Liver (tissue), 9 donors: ENCODE data around the gene DDX54. TPM values are rescaled to one million over a fixed set of nuclear protein-coding genes. Genes with fewer than 3 reads are reported as not detected.

Experiments
- DNase-seq: peaks from one replicate; pipeline ENCODE4 v3.0.0-alpha.2; 2017; ENCODE audit warnings: low spot score
- H3K27ac ChIP-seq, 2 donors: one replicate each; pipeline ENCODE4 v1.7.0; 2013; ENCODE audit warnings: inconsistent platforms in 2 of 2, low read length in 2 of 2, control low read depth in 1 of 2, low read depth in 1 of 2, mild to moderate bottlenecking in 1 of 2
- H3K27me3 ChIP-seq, 4 donors: one replicate each; pipeline versions ENCODE4 v1.6.1 to v1.7.0; 2013; ENCODE audit warnings: low read length in 3 of 4, inconsistent platforms in 1 of 4, mild to moderate bottlenecking in 1 of 4, moderate library complexity in 1 of 4; ENCODE audit not compliant: control insufficient read depth in 4 of 4, insufficient read depth in 4 of 4
- H3K36me3 ChIP-seq, 4 donors: one replicate each; pipeline versions ENCODE4 v1.6.1 to v1.7.0; 2013; ENCODE audit warnings: low read length in 3 of 4, mild to moderate bottlenecking in 3 of 4, low read depth in 1 of 4, moderate library complexity in 1 of 4; ENCODE audit not compliant: control insufficient read depth in 4 of 4, insufficient read depth in 3 of 4
- H3K4me1 ChIP-seq, 4 donors: one replicate each; pipeline versions ENCODE4 v1.6.1 to v1.7.0; 2013; ENCODE audit warnings: low read length in 3 of 4, mild to moderate bottlenecking in 3 of 4, moderate library complexity in 1 of 4; ENCODE audit not compliant: control insufficient read depth in 4 of 4, insufficient read depth in 4 of 4
- H3K4me3 ChIP-seq, 3 donors: one replicate each; pipeline versions ENCODE4 v1.6.1 to v1.7.0; 2013; ENCODE audit warnings: low read length in 3 of 3, control low read depth in 1 of 3, low read depth in 1 of 3, mild to moderate bottlenecking in 1 of 3
- H3K9ac ChIP-seq, 2 donors: one replicate each; pipeline ENCODE4 v1.7.0; 2013; ENCODE audit warnings: low read length in 2 of 2, mild to moderate bottlenecking in 2 of 2, moderate library complexity in 2 of 2, control low read depth in 1 of 2, low read depth in 1 of 2
- H3K9me3 ChIP-seq, 4 donors: one replicate each; pipeline versions ENCODE4 v1.6.1 to v1.7.0; 2013; ENCODE audit warnings: low read length in 3 of 4; ENCODE audit not compliant: control insufficient read depth in 4 of 4
- CTCF ChIP-seq: fragments of 150-350 bp; IDR thresholded peaks from 2 replicates; pipeline ENCODE4 v1.5.1; 2017; ENCODE audit warnings: improper control_type of control experiment, low read depth, low read length; ENCODE audit not compliant: missing input control
- EGR1 ChIP-seq, 2 donors: IDR thresholded peaks; 2 replicates each; pipeline ENCODE4 v1.6.1; 2016 to 2018; ENCODE audit warnings: antibody characterized with exemption in 2 of 2, low read depth in 2 of 2
- FOXA1 ChIP-seq: IDR thresholded peaks from 2 replicates; pipeline ENCODE4 v1.6.1; 2016; ENCODE audit warnings: antibody characterized with exemption
- FOXA2 ChIP-seq: IDR thresholded peaks from 2 replicates; pipeline ENCODE4 v1.6.1; 2016; ENCODE audit warnings: antibody characterized with exemption
- HNF4A ChIP-seq, 2 donors: conservative IDR thresholded peaks; 2 replicates each; pipeline ENCODE4 v1.6.1; 2016; ENCODE audit warnings: antibody characterized with exemption in 2 of 2, mild to moderate bottlenecking in 2 of 2
- HNF4G ChIP-seq: IDR thresholded peaks from 2 replicates; pipeline ENCODE4 v1.6.1; 2016; ENCODE audit warnings: antibody characterized with exemption
- JUND ChIP-seq, 2 donors: IDR thresholded peaks; 2 replicates each; pipeline ENCODE4 v1.6.1; 2016; ENCODE audit warnings: antibody characterized with exemption in 2 of 2
- NR2F2 ChIP-seq: IDR thresholded peaks from 2 replicates; pipeline ENCODE4 v1.6.1; 2016; ENCODE audit warnings: antibody characterized with exemption
- RAD21 ChIP-seq, 2 donors: IDR thresholded peaks; 2 replicates each; pipeline ENCODE4 v1.6.1; 2016; ENCODE audit warnings: antibody characterized with exemption in 2 of 2, mild to moderate bottlenecking in 2 of 2
- RXRA ChIP-seq, 2 donors: IDR thresholded peaks; 2 replicates each; pipeline ENCODE4 v1.6.1; 2017 to 2018; ENCODE audit warnings: antibody characterized with exemption in 2 of 2, mild to moderate bottlenecking in 1 of 2
- SP1 ChIP-seq: IDR thresholded peaks from 2 replicates; pipeline ENCODE4 v1.6.1; 2018; ENCODE audit warnings: antibody characterized with exemption, mild to moderate bottlenecking
- TAF1 ChIP-seq: conservative IDR thresholded peaks from 2 replicates; pipeline ENCODE4 v1.6.1; 2016; ENCODE audit warnings: antibody characterized with exemption, mild to moderate bottlenecking
- YY1 ChIP-seq: IDR thresholded peaks from 2 replicates; pipeline ENCODE4 v1.6.1; 2016; ENCODE audit warnings: antibody characterized with exemption, mild to moderate bottlenecking
- WGBS: extraction: QIAGEN DNeasy Blood & Tissue Kit; methylation state at CpG from one replicate; pipeline ENCODE4 v1.1.7; 2013; 5-methylcytosine and 5-hydroxymethylcytosine counted together
- polyA plus RNA-seq, 2 donors: library from polyadenylated mRNA; stranded (reverse) in 1 of 2; unstranded in 1 of 2; fragments of 200-250 nt in 1 of 2; fragments of >200 nt in 1 of 2; fragmentation: Nextera tagmentation in 1 of 2; extraction: Ambion mirVana in 1 of 2; gene quantifications; one replicate each; pipeline versions ENCODE4 v1.2.1 to v1.2.3, GENCODE V29; 2013 to 2015
- total RNA-seq, 2 donors: library from RNA; depleted of rRNA; stranded (reverse); fragments of >200 nt; gene quantifications; one replicate each; pipeline ENCODE4 v1.2.3, GENCODE V29; 2014
- TF ChIP-seq, protein P1 (sequence below): IDR thresholded peaks from 2 replicates; pipeline ENCODE4 v1.6.1; 2016; ENCODE audit warnings: antibody characterized with exemption
- TF ChIP-seq, protein P2 (sequence below): IDR thresholded peaks from 2 replicates; pipeline ENCODE4 v1.6.1; 2016; ENCODE audit warnings: antibody characterized with exemption
- TF ChIP-seq, protein P3 (sequence below): IDR thresholded peaks from 2 replicates; pipeline ENCODE4 v1.6.1; 2016; ENCODE audit warnings: antibody characterized with exemption, mild to moderate bottlenecking
- donor health status: healthy.
- donor health status: healthy.
- donor health status: healthy.
- donor health status: healthy.
- donor health status: healthy.

Gene DDX54
- total and polyA plus RNA-seq, 4 donors, result 20.2 to 28.4 (median 21.6) TPM

DNA sequence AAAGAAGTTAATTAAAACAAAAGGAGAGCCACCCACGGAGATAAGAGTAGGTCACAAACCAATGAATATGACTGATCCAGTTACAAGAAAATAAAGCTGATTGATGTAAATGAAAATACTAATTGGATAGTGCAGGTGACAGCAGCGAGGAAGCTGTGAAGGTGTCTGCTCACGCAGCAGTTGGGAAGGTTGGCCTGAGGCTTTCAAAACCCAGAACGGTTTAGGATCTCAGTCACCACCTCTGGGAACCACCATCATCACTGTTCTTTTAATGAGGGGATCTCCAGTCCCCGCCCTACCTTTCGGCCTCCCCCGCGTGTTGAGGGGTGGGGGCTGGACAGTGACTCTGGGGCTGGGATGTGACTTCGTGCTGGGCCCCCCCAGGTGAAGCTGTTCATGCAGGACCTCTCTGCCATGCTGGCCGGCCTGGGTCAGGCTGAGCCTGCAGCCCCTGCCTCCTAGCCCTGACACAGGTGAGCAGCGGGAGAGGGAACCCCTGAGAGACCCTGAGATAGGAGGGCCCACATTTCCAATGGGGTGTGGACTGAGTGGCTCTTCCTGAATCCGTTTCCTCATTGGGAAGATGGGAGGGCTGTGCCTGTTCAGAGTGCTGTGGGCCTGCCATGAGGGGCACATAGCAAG lies 27.9 kb downstream of the DDX54 start:
- TF ChIP-seq JUND (IDR thresholded peaks at IDR 0.05) (no peak), CTCF (no peak), EGR1 (IDR thresholded peaks at IDR 0.05; ENCODE audit: low read depth in 2 of 2) (no peak), NR2F2 (no peak), TAF1 (no peak), RXRA (IDR thresholded peaks at IDR 0.05) (no peak), HNF4G (no peak), RAD21 (IDR thresholded peaks at IDR 0.05) (no peak), FOXA2 (no peak), FOXA1 (no peak), SP1 (no peak), HNF4A (conservative IDR thresholded peaks at IDR 0.05) (no peak), YY1 (no peak)
- TF ChIP-seq, protein P1, sequence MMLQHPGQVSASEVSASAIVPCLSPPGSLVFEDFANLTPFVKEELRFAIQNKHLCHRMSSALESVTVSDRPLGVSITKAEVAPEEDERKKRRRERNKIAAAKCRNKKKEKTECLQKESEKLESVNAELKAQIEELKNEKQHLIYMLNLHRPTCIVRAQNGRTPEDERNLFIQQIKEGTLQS, result no peak
- TF ChIP-seq, protein P2, sequence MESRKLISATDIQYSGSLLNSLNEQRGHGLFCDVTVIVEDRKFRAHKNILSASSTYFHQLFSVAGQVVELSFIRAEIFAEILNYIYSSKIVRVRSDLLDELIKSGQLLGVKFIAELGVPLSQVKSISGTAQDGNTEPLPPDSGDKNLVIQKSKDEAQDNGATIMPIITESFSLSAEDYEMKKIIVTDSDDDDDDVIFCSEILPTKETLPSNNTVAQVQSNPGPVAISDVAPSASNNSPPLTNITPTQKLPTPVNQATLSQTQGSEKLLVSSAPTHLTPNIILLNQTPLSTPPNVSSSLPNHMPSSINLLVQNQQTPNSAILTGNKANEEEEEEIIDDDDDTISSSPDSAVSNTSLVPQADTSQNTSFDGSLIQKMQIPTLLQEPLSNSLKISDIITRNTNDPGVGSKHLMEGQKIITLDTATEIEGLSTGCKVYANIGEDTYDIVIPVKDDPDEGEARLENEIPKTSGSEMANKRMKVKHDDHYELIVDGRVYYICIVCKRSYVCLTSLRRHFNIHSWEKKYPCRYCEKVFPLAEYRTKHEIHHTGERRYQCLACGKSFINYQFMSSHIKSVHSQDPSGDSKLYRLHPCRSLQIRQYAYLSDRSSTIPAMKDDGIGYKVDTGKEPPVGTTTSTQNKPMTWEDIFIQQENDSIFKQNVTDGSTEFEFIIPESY, result no peak
- TF ChIP-seq, protein P3, sequence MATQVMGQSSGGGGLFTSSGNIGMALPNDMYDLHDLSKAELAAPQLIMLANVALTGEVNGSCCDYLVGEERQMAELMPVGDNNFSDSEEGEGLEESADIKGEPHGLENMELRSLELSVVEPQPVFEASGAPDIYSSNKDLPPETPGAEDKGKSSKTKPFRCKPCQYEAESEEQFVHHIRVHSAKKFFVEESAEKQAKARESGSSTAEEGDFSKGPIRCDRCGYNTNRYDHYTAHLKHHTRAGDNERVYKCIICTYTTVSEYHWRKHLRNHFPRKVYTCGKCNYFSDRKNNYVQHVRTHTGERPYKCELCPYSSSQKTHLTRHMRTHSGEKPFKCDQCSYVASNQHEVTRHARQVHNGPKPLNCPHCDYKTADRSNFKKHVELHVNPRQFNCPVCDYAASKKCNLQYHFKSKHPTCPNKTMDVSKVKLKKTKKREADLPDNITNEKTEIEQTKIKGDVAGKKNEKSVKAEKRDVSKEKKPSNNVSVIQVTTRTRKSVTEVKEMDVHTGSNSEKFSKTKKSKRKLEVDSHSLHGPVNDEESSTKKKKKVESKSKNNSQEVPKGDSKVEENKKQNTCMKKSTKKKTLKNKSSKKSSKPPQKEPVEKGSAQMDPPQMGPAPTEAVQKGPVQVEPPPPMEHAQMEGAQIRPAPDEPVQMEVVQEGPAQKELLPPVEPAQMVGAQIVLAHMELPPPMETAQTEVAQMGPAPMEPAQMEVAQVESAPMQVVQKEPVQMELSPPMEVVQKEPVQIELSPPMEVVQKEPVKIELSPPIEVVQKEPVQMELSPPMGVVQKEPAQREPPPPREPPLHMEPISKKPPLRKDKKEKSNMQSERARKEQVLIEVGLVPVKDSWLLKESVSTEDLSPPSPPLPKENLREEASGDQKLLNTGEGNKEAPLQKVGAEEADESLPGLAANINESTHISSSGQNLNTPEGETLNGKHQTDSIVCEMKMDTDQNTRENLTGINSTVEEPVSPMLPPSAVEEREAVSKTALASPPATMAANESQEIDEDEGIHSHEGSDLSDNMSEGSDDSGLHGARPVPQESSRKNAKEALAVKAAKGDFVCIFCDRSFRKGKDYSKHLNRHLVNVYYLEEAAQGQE, result no peak
- no peak overlapping the region for H3K27ac ChIP-seq
- H3K9me3 ChIP-seq, result no peaks in the 10 kb centered on the region
- H3K36me3 ChIP-seq, result peaks cover 3 to 37% (median 14%) of the 10 kb centered on the region in 4 donors
- no peak overlapping the region for H3K9ac ChIP-seq
- H3K4me1 ChIP-seq, result peaks cover 5 to 24% (median 12%) of the 10 kb centered on the region in 4 donors
- peaks cover 0 to 2% (median 0%) of the 10 kb centered on the region in 4 donors for H3K27me3 ChIP-seq
- no peak overlapping the region for H3K4me3 ChIP-seq
- 94% methylated on average over 12 of the region's 12 CpGs for WGBS
- no peak for DNase-seq

DNA sequence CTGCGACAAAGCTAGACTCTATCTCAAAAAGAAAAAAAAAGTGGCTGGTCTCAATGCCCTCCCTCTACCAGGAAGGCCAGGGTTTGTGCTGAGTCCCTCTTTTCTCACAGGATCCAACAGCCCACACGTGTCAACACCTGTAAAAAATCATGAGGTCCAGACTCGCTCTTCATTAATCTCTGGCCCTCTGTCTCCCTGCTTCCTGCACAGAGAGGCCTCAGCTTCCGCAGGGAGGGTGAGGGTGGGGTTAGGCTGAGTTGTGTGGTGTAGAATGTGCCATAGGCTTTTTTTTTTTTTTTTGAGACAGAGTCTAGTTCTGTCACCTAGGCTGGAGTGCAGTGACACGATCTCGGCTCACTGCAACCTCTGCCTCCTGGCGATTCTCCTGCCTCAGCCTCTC lies 29.6 kb downstream of the DDX54 start:
- Histone ChIP-seq H3K27me3 (peaks cover 0 to 3% (median 1%) of the 10 kb centered on the region in 4 donors), H3K4me1 (peaks cover 5 to 18% (median 9%) of the 10 kb centered on the region in 4 donors)
- WGBS, result 64% methylated on average over 7 of the region's 7 CpGs

More for the DNA sequence above, 29.6 kb downstream of the DDX54 start:
- no peak overlapping the region for H3K9ac ChIP-seq
- no peak for DNase-seq
- no peaks in the 10 kb centered on the region for H3K9me3 ChIP-seq
- H3K4me3 ChIP-seq, result no peak overlapping the region
- TF ChIP-seq HNF4A (conservative IDR thresholded peaks at IDR 0.05), result no peak
- TF ChIP-seq RXRA (IDR thresholded peaks at IDR 0.05), result no peak
- H3K27ac ChIP-seq, result no peak overlapping the region
- H3K36me3 ChIP-seq, result peaks cover 1 to 28% (median 9%) of the 10 kb centered on the region in 4 donors
